Testis (tissue), 3 donors: ENCODE measurements around the gene CYB5R2. TPM values are rescaled to one million over a fixed set of nuclear protein-coding genes. Genes with fewer than 3 reads are reported as not detected.

Experiments used
- DNase-seq: peaks from one replicate; pipeline ENCODE4 v3.0.0-alpha.2; 2019
- H3K27ac ChIP-seq, 2 donors: fragments of 200-600 bp; sonication (generic); one replicate each; pipeline ENCODE4 v1.5.1; 2019
- H3K27me3 ChIP-seq: fragments of 200-600 bp; sonication (generic); one replicate; pipeline ENCODE4 v1.5.1; 2019
- H3K36me3 ChIP-seq: fragments of 200-600 bp; sonication (generic); one replicate; pipeline ENCODE4 v1.5.1; 2017; ENCODE audit warnings: low read depth; ENCODE audit errors: missing control alignments
- H3K4me1 ChIP-seq: fragments of 200-600 bp; sonication (generic); one replicate; pipeline ENCODE4 v1.5.1; 2019
- H3K4me3 ChIP-seq, 2 donors: fragments of 200-600 bp; sonication (generic); one replicate each; pipeline ENCODE4 v1.5.1; 2017 to 2019
- H3K9me3 ChIP-seq: fragments of 200-600 bp; sonication (generic); one replicate; pipeline ENCODE4 v1.5.1; 2017
- CTCF ChIP-seq, 3 experiments: fragments of 450-650 bp in 2 of 3; fragments of 200-600 bp in 1 of 3; sonication (generic) in 1 of 3; IDR thresholded peaks; one replicate each; pipeline ENCODE4 v1.5.1; 2016 to 2019; ENCODE audit warnings: antibody characterized with exemption in 3 of 3, mild to moderate bottlenecking in 2 of 3, moderate library complexity in 1 of 3
- POLR2A ChIP-seq: fragments of 450-650 bp; IDR thresholded peaks from one replicate; pipeline ENCODE4 v1.6.1; 2017; ENCODE audit warnings: antibody characterized with exemption, mild to moderate bottlenecking, moderate library complexity
- WGBS, 2 donors: methylation state at CpG; one replicate each; pipeline ENCODE4 v1.1.5; 2018; 5-methylcytosine and 5-hydroxymethylcytosine counted together
- intact Hi-C: fragments of 100-400 bp; cut with DNase I; formaldehyde crosslinking; loops from one replicate; pipeline ENCODE4 v1.15.1; 2023; ENCODE audit warnings: low total_unique reads
- polyA plus RNA-seq: library from polyadenylated mRNA; stranded (reverse); fragments of 350-450 nt; fragmentation: Illumina TruSeq; extraction: RNeasy Lipid Tissue Mini Kit (QIAGEN cat#74804); gene quantifications from one replicate; pipeline ENCODE4 v1.2.3, GENCODE V29; 2014; ENCODE audit warnings: low read depth, low replicate concordance; ENCODE audit not compliant: insufficient read depth
- total RNA-seq, 2 donors: library from RNA; depleted of rRNA; stranded (reverse); fragments of >200 nt; gene quantifications; one replicate each; pipeline ENCODE4 v1.2.3, GENCODE V29; 2016

Gene CYB5R2
- total and polyA plus RNA-seq, 3 donors from 2014 or later, result 140 to 263 (median 190) TPM

GRCh38 chr11:7689239-7689638, 15.9 kb upstream of the CYB5R2 start:
- intact Hi-C loops, result no loop called here
- TF ChIP-seq POLR2A, result no peak
- no peak for TF ChIP-seq CTCF (IDR thresholded peaks at IDR 0.05)
- H3K9me3 ChIP-seq, result no peaks in the 10 kb centered on the region
- H3K27me3 ChIP-seq, result no peaks in the 10 kb centered on the region
- 70 to 74% methylated on average over 4 of the region's 4 CpGs for WGBS, 2 donors
- H3K36me3 ChIP-seq, result no peaks in the 10 kb centered on the region
- no peak for DNase-seq
- H3K4me1 ChIP-seq, result peaks cover 7% of the 10 kb centered on the region
- no peak overlapping the region for H3K27ac ChIP-seq
- no peak overlapping the region for H3K4me3 ChIP-seq

GRCh38 chr11:7688238-7688826, 15.0 kb upstream of the CYB5R2 start:
- DNase-seq, result no peak
- TF ChIP-seq POLR2A (no peak), CTCF (IDR thresholded peaks at IDR 0.05) (peak; percentile 72 to 91 (median 87))
- no peaks in the 10 kb centered on the region for H3K27me3 ChIP-seq
- H3K27ac ChIP-seq, result no peak overlapping the region
- no peaks in the 10 kb centered on the region for H3K9me3 ChIP-seq
- H3K4me3 ChIP-seq, result no peak overlapping the region
- WGBS, 2 donors, result 38 to 42% methylated on average over 4 of the region's 4 CpGs
- H3K4me1 ChIP-seq, result no peaks in the 10 kb centered on the region
- no peaks in the 10 kb centered on the region for H3K36me3 ChIP-seq
- intact Hi-C loops, result no loop called here

- H3K27me3 ChIP-seq, result no peaks in the 10 kb centered on the region
- H3K4me1 ChIP-seq, result no peaks in the 10 kb centered on the region
- no peaks in the 10 kb centered on the region for H3K9me3 ChIP-seq
- H3K27ac ChIP-seq, result no peak overlapping the region
- TF ChIP-seq POLR2A (no peak), CTCF (IDR thresholded peaks at IDR 0.05) (no peak)
- DNase-seq, result no peak
- H3K36me3 ChIP-seq, result no peaks in the 10 kb centered on the region
- 93 to 100% methylated on average over 1 of the region's 1 CpG for WGBS, 2 donors
- H3K4me3 ChIP-seq, result no peak overlapping the region
- intact Hi-C loops, result no loop called here
Measured at GRCh38 chr11:7687386-7687785, 14.1 kb upstream of the CYB5R2 start.

- DNase-seq, result no peak
- H3K27me3 ChIP-seq, result no peaks in the 10 kb centered on the region
- H3K36me3 ChIP-seq, result no peaks in the 10 kb centered on the region
- 93% methylated on average over 4 of the region's 4 CpGs for whole genome bisulfite sequencing, 2 donors
- intact Hi-C loops, result no loop called here
- H3K9me3 ChIP-seq, result no peaks in the 10 kb centered on the region
- H3K4me3 ChIP-seq, result no peak overlapping the region
- H3K4me1 ChIP-seq, result no peaks in the 10 kb centered on the region
- no peak for TF ChIP-seq CTCF (IDR thresholded peaks at IDR 0.05)
- H3K27ac ChIP-seq, result no peak overlapping the region
Measured at GRCh38 chr11:7686761-7687160, 13.5 kb upstream of the CYB5R2 start.

GRCh38 chr11:7683571-7683970, 10.3 kb upstream of the CYB5R2 start:
- Histone ChIP-seq H3K9me3 (no peaks in the 10 kb centered on the region), H3K27me3 (no peaks in the 10 kb centered on the region), H3K27ac (no peak overlapping the region), H3K4me3 (no peak overlapping the region), H3K36me3 (no peaks in the 10 kb centered on the region), H3K4me1 (no peaks in the 10 kb centered on the region)
- intact Hi-C loops, result no loop called here
- 85 to 90% methylated on average over 2 of the region's 2 CpGs for WGBS, 2 donors
- no peak for DNase-seq
- no peak for TF ChIP-seq POLR2A
- no peak for TF ChIP-seq CTCF (IDR thresholded peaks at IDR 0.05)
